Fibroblast of peridontal ligament (primary cell): ENCODE measurements around the gene SLC23A2.

Experiments used
- DNase-seq: peaks from one replicate; pipeline ENCODE4 v3.0.0-alpha.2; 2010; ENCODE audit errors: extremely low read depth

The SLC23A2 gene

GRCh38 chr20:4813863-4814695 lies 187.2 kb downstream of the SLC23A2 start:
- no peak for DNase-seq

- DNase-seq: no peak
Observed at GRCh38 chr20:4813076-4813862, 188.0 kb downstream of the SLC23A2 start.

GRCh38 chr20:4812641-4813075 lies 188.7 kb downstream of the SLC23A2 start:
- no peak for DNase-seq

- DNase-seq: no peak
Observed at GRCh38 chr20:4812216-4812615, 189.1 kb downstream of the SLC23A2 start.

- DNase-seq: no peak
Observed at GRCh38 chr20:4811661-4812181, 189.6 kb downstream of the SLC23A2 start.

- DNase-seq: no peak
Observed at GRCh38 chr20:4811257-4811656, 190.1 kb downstream of the SLC23A2 start.

GRCh38 chr20:4810426-4811019 lies 190.8 kb downstream of the SLC23A2 start:
- no peak for DNase-seq

- no peak for DNase-seq
Observed at GRCh38 chr20:4809707-4810106, 191.6 kb downstream of the SLC23A2 start.

- DNase-seq: peak; percentile 58
Observed at GRCh38 chr20:4808872-4809271, 192.4 kb downstream of the SLC23A2 start.

- no peak for DNase-seq
Observed at GRCh38 chr20:4805663-4806449, 195.5 kb downstream of the SLC23A2 start.

- DNase-seq: no peak
Observed at GRCh38 chr20:4802527-4802926, 198.8 kb downstream of the SLC23A2 start.
